ENCODE data around the gene CYP4F3.
"Not testable (repeated sequence)": the region's sequence is repeated elsewhere in the genome, so short reads cannot be mapped to it uniquely, and the experiment has no call there.

- TF ChIP-seq, protein P1, sequence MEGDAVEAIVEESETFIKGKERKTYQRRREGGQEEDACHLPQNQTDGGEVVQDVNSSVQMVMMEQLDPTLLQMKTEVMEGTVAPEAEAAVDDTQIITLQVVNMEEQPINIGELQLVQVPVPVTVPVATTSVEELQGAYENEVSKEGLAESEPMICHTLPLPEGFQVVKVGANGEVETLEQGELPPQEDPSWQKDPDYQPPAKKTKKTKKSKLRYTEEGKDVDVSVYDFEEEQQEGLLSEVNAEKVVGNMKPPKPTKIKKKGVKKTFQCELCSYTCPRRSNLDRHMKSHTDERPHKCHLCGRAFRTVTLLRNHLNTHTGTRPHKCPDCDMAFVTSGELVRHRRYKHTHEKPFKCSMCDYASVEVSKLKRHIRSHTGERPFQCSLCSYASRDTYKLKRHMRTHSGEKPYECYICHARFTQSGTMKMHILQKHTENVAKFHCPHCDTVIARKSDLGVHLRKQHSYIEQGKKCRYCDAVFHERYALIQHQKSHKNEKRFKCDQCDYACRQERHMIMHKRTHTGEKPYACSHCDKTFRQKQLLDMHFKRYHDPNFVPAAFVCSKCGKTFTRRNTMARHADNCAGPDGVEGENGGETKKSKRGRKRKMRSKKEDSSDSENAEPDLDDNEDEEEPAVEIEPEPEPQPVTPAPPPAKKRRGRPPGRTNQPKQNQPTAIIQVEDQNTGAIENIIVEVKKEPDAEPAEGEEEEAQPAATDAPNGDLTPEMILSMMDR (IDR thresholded peaks at IDR 0.05; ENCODE audit: poor library complexity): not testable (repeated sequence)
- not testable (repeated sequence) for TF ChIP-seq EZH2 (IDR thresholded peaks at IDR 0.05; ENCODE audit: borderline replicate concordance)
Observed at GRCh38 chr19:15679865-15680264, 39.2 kb downstream of the CYP4F3 start.
